UCSD-AML1 (cell line): ENCODE results near the gene HNRNPDL.
"Not testable (repeated sequence)": the region's sequence is repeated elsewhere in the genome, so short reads cannot be mapped to it uniquely, and the experiment has no call there.

Experiments used
- DNase-seq: peaks from one replicate; lab custom pipeline; 2025; ENCODE audit not compliant: unreplicated experiment; lab: John Stamatoyannopoulos, UW

The HNRNPDL gene

DNA sequence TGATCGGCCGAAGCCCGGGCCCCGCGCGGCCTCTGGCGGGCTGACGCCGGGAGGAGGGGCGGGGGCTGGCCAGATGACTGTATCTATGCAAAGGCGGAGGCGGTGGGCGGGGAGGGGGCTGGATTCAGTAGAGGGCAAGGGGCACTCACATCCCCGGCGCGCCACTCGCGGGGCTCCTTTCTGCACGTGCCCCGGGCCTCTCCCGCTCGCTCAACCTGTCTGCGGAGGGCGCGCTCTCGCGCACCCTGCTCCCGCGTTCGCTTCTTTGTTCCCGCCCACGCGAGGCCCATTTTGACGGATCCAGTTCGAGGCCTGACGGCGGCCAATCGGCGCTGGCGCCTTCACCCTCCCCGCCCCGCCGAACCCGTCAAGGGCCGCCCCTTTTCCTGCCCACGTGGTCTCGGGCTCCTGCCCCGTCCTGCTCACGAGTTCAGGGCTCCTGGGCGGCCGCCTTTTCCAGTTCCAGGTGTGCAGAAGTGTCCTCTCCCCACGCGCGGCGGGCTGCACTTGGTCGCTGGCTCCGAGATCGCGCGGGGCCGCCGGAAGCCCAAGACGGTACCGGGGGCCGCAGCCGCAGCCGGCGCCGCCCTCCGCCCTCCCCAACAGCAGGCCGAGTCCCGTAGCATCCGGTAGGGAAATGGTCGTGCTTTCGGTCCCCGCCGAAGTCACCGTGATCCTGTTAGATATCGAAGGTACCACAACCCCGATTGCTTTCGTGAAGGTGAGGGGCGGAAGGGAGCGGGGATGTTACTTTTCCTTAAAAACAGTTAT, at the start of gene HNRNPDL, which contains the start of gene ENOPH1:
Gene HNRNPDL, minus strand, starts transcription at position 270 of the 771 bp plus-strand sequence. CDS start 772 bp downstream, outside the sequence.
Gene ENOPH1, plus strand, starts transcription at position 398 of the 771 bp plus-strand sequence. Its CDS starts 240 bp downstream, at position 638.
- peak; percentile 95 for DNase-seq

GRCh38 chr4:82479562-82479961, 49.3 kb upstream of the HNRNPDL start:
- no peak for DNase-seq

GRCh38 chr4:82477469-82477868, 47.2 kb upstream of the HNRNPDL start:
- DNase-seq, result not testable (repeated sequence)

DNA sequence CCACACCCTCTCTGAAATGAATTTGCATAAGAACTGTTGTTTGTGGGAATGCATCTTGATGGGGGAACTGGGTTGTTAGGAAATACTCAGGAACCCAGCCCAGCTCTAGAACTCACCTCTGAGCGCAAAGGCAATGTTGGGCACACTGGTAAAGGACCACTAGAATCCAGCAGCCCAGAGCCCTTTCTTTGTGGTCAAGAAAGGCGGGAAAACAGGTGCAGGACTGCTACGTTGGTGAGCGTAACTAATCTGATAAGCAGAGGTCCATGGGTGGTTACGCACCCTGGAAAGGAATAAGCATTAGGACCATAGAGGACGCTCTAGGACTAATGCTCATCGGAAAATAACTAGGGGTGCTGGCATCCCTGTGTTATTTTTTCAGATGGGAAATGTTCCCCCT, 45.7 kb upstream of the HNRNPDL start:
- not testable (repeated sequence) for DNase-seq

GRCh38 chr4:82473621-82474164, 43.4 kb upstream of the HNRNPDL start:
- no peak for DNase-seq

GRCh38 chr4:82473080-82473479, 42.8 kb upstream of the HNRNPDL start:
- DNase-seq, result not testable (repeated sequence)

DNA sequence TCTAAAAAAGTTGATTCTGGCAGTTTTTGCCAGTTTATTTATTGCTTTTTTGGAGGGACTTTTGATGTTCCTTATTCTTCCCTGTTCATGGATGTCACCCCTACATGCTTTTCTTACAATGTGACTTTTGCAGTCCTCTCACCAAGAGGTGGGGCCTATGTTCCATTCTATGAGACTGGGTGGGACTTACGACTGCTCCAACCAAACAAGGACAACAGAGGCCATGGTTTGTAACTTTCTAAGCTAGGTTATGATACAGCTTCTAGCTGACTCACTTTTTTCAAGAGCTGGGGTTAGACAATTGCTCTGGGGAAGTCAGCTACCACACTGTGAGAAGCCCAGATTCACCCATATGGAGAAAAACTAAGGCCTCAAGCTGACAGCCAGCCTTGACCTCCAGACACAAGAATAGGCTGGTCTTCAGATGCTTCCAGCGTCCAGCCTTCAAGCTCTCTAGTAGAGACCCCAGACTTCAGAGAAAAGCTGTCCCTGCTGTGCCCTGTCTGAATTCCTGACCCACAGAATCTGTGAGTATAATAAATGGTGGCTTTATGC, 39.6 kb upstream of the HNRNPDL start:
- DNase-seq, result no peak

GRCh38 chr4:82467471-82467870, 37.2 kb upstream of the HNRNPDL start:
- DNase-seq, result no peak

- DNase-seq, result no peak
Observed at GRCh38 chr4:82463221-82463620, 33.0 kb upstream of the HNRNPDL start.

DNA sequence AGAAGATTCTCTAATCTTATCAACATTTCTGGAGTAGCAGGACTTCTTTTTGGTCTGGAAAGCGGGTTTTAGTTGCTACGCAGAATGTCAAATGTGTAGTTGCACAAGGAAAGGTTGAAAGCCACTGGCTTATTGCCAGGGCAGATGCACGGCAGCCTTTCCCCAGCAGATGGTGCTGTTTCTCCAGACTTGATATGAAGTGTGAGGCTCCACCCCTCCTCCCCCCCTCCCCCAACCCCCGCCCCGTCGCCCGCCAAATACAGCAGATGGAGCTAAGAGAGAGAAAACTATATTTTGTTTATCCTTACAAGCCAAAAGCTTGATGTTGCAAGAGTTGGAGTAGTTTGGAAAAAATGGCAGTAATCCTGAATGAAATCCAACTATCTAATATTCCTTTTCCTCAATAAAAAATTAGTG, 32.2 kb upstream of the HNRNPDL start:
- DNase-seq, result peak; percentile 67

DNA sequence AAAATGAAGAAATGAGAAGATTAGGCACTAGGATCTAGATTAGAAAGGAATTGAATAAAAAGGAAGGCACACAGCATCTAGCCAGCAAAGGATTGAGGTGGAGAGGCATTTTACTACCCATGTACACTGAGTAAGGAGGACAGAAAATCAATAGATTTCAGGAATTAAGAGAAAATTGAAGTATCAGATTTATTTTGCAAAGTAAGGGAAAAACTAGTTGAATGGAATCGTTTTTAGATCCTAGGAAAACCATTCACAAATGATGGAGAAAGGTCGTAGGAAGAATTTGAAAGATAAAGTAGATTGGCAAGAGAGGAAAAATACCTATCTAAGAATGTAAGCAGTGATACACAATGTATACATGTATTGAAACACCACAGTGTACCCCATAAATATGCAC, 31.4 kb upstream of the HNRNPDL start:
- no peak for DNase-seq

GRCh38 chr4:82458729-82459128, 28.5 kb upstream of the HNRNPDL start:
- no peak for DNase-seq

DNA sequence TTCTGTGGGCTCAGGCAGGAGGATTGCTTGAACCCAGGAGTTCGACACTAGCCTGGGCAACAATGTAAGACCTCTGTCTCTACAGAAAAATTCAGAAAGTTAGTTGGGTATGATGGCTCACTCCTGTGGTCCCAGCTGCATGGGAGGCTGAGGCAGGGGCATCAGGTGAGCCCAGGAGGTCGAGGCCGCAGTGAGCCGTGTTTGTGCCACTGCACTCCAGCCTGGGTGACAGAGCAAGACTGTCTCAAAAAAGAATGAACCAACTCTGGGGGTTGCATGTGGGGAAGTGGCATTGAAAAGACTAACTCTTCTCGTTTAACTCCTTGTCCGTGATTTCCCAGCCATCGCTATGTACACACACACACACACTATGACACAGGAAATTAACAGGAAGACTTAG, 27.0 kb upstream of the HNRNPDL start:
- DNase-seq, result no peak

GRCh38 chr4:82452026-82452425, 21.8 kb upstream of the HNRNPDL start:
- DNase-seq, result no peak

DNA sequence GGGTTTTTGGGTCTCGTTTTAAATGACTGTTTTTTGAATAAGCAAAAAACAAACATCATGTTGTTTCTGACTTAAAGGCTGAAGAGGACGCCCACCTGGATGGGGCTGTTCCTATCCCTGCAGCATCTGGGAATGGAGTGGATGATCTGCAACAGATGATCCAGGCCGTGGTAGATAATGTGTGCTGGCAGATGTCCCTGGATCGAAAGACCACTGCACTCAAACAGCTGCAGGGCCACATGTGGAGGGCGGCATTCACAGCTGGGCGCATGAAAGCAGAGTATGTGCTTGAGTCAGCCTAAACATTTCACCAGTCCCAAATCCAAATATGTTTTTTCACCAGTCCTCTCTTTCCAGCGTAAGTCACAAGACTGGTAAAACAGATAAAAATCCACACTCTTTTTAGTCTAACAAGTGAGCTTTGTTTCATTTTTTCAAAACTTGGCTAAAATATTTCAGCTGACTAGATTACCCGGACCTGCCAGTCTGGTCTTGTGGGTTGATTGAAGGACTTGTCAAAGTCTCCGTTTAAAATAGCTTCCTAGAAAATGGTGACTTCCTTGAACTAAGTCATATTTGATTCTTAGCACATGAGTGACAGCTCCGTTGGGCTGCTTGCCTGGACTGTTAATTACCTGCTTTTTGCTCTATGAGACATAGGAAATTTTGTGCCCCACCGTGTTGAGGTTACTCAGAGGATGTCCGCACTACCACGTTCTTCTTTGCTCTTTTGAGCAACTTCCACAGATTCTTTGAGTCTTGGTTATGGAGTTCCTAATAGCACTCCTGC, 20.9 kb upstream of the HNRNPDL start:
- DNase-seq, result no peak

- DNase-seq, result no peak
Observed at GRCh38 chr4:82447886-82448285, 17.6 kb upstream of the HNRNPDL start.

- DNase-seq, result no peak
Observed at GRCh38 chr4:82439088-82439487, 8.8 kb upstream of the HNRNPDL start.

- no peak for DNase-seq
Observed at GRCh38 chr4:82437285-82438005, 7.2 kb upstream of the HNRNPDL start.

DNA sequence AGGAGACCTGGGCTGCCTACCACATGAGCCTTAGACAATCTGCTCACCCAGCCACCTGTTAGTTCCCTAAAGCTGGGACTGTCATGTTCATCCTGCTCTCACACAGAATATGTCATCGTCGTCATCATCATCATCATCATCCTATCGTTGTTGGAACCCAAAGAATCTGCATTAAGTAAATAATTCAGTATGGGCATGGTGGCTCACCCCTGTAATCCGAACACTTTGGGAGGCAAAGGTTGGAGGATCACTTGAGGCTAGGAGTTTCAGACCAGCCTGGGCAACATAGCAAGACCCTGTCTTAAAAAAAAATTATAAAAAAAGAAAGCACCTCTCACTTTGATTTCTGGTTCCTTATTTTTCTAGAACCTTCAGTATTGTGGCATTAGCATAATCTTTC, 6.5 kb upstream of the HNRNPDL start:
- no peak for DNase-seq

- DNase-seq, result no peak
Observed at GRCh38 chr4:82436130-82436529, 5.9 kb upstream of the HNRNPDL start.

- DNase-seq, result no peak
Observed at GRCh38 chr4:82434949-82435348, 4.7 kb upstream of the HNRNPDL start.
